NCI-H1694 (cell line): ENCODE measurements around the gene MAPK14.

ENCODE experiments used
- DNase-seq: peaks from one replicate; lab custom pipeline; 2025; lab: John Stamatoyannopoulos, UW

The MAPK14 gene

GRCh38 chr6:36038120-36038876, 10.7 kb downstream of the MAPK14 start:
- DNase-seq: no peak

GRCh38 chr6:36039112-36039511, 11.5 kb downstream of the MAPK14 start:
- no peak for DNase-seq

DNA sequence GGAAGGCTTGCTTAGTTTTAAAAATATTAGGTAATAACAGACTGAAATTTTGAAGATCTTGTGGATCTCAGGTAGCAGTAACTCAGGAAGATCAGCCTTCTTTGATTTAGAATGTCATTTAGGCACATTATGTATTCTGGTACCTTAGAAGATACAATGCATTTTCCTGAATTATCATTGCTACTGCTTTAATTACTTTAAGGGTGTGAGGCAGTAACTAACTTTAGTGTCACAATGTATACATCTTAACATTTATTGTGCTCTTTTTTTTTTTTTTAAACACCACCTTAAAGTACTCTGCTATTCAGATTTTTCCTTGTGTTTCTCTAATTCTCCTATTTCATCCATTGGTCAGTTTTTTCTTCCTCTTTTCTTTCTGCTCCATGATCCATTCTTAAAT, 13.3 kb downstream of the MAPK14 start:
- DNase-seq: no peak

- DNase-seq: no peak
Observed at GRCh38 chr6:36042618-36043260, 15.1 kb downstream of the MAPK14 start.

DNA sequence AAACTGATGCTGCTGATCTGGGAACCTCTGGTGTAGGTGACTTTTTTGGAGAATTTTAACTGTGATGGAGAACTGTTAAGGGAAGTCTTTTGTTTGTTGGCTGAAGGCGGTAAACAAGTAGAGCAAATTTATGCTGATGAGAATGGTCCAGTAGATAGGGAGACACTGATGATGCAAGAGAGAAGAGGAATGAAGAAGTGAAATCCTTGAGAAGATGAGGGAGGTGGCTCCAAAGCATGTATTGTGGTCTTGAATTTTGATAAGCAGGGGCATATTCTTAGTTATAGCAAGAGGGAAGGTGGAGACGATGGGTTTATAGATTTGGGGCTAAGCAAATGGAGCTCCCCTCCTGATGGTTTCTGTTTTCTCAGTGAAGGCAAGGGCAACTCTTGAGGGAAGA, 22.0 kb downstream of the MAPK14 start:
- DNase-seq: no peak

GRCh38 chr6:36050305-36050704, 22.7 kb downstream of the MAPK14 start:
- no peak for DNase-seq

DNA sequence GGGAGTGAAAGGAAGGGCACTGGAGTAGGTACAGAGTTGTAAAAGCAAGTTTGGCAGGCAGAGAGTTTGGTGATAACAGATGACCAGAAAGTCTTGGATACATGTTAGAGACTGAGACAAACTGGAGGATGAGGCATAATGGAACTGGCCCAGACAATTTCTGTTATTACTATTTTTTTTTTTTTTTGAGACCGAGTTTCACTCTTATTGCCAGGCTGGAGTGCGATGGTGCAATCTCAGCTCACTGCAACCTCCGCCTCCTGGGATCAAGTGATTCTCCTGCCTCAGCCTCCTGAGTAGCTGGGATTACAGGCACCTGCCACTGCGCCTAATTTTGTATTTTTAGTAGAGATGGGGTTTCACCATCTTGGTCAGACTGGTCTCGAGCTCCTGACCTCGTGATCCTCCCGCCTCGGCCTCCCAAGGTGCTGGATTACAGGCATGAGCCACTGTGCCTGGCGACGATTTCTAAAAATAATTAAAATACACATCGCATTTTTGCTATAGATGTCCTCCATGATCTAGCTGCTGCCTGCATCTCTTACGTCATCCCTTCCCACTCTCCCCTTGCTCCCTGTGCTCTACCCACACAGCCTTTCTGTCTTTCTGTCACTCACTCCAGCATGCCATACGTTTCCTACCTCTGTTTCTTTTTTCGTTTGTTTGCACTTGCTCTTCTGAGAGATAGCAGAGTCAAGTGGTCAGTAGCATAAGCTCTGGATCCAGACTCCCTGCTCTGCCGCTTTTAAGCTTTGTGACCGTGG, 23.5 kb downstream of the MAPK14 start:
- DNase-seq: no peak

- DNase-seq: no peak
Observed at GRCh38 chr6:36052097-36052496, 24.5 kb downstream of the MAPK14 start.

GRCh38 chr6:36053878-36054277, 26.3 kb downstream of the MAPK14 start:
- DNase-seq: no peak

DNA sequence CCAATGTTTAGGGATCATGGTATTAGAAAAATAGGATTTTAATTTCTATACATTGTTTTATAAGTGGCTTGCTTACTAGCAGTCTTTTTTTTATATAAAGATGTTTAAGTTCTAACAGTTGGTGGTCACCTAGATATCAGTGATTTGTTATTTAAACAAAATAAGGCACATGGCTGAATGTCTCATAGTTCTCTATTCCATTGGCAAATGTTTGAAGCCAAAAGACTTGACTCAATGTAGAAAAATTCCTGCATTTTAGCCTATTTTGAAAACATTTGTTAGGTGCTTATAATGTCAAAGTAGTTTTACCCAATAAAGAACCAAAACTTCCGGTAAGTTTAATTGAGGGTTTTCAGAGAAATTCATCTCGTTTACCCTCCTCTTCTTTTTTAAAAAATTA, 26.8 kb downstream of the MAPK14 start:
- no peak for DNase-seq

GRCh38 chr6:36054956-36055355, 27.3 kb downstream of the MAPK14 start:
- DNase-seq: no peak

DNA sequence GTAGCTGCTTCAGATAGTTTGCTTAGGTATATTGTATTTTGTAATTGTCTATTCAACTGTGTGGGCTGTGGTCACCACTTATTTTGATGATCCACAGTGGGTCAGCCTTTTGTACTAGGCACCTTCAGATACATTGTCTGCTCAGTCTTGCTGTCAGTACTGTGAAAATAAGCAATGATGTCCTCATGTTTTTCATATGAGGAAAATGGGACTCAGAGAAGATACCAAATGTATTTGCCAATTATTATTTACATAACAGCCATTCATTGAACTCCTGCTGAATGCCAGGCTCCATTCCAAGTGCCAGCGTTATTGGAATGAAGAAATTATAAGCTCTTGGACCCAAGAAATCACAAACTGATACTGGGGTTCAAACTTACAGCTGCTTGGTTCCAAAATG, 28.6 kb downstream of the MAPK14 start:
- DNase-seq: no peak

DNA sequence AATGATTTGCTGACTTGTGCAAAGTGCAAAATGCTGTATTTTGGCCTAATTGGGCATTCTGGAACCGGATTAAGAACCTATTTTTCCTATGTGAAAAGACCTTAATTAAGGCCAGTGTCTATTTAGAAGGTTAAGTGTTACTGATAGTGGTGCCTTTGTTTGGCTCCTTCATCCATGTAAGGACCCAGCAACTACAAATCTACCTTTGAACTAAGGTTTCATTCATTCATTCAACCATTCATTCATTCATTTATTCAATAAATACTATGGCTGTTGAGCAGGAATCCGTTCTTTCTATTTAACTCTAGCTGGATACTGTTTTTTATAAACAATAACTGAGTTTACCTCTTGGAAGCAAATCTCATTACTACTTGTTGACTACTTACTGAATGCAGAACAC, 33.6 kb downstream of the MAPK14 start:
- DNase-seq: no peak

DNA sequence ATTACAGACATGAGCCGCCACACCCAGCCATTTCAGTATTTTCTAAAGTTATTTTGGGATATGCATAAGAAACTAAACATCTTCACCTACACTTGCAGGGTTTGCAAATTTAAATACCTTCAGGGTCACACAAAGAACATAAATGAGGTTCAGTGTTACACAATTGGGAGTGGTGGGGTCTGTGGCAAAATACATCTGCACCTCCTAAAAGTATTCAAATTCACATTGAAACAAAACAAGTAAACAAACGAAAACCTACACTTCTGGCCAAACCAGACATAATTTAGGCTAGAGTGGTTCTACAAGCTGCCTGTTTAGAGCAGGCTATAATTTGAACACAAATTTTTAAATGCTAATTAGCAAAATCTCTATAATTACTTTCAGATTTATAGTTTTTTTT, 34.6 kb downstream of the MAPK14 start:
- DNase-seq: no peak

DNA sequence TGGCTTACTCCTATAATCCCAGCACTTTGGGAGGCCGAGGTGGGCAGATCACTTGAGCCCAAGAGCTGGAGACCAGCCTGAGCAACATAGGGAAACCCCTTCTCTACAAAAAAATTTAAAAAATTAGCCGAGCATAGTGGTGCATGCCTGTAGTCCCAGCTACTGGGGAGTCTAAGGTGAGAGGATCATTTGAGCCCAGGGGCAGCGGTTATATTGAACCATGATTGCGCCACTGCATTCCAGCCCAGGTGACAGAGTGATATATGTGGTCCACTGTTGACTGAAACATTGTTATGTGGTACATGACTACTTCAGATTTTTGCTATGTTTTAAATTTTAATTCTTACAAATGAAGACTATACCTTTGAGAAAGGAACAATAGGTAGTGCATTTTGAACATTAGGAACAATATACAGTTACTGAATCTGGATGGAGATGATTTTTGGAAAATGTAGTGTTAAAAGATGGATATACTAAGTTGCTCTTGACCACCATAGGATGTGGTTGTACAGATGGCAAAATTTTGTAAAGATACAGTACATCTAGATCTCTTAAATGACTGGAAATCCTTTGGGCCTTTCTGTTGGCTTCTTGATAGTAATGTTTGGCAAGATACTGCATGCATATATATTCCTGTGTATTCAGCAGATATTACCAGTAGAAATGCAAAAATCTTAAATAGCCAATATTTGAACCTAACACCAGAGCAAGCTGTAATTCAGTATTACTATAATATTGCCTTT, 35.9 kb downstream of the MAPK14 start:
- no peak for DNase-seq

- DNase-seq: no peak
Observed at GRCh38 chr6:36064770-36065396, 37.3 kb downstream of the MAPK14 start.

DNA sequence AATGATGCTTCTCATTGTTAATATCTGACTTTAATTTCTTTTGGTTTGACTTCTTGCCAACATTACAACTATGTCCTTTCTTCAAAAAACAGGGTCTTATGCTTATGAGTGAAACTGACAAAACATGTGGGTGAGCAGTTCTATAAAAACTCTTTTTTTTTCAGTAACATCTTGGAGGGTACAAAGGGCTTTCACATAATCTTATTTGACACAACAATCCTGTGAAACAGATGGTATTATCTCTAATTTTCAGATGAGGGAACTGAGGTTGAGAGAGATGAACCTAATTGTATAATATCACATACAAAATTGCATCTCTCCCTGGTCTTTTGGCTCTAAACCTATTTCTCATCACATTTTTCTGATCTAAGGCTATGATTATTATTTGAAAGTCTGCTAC, 38.3 kb downstream of the MAPK14 start:
- DNase-seq: no peak

GRCh38 chr6:36066817-36067216, 39.2 kb downstream of the MAPK14 start:
- no peak for DNase-seq

- no peak for DNase-seq
Observed at GRCh38 chr6:36067374-36068011, 39.9 kb downstream of the MAPK14 start.

DNA sequence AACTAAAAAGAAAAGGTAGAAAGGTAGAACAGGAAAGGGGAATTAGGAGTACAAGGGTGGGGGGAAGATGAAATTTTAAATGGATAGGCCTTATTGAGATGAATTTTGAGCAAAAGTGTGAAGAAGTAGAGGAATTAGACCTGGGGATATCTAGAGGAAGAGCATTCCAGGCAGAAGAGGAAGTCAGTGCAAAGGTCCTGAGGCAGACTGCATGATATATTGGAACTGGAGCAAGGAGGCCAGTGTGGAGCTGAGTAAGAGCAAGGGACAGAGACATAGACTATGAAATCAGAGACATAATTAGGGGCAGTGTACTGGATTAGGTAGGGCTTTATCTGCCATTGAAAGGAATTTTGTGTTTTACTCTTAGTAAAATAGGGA, 40.4 kb downstream of the MAPK14 start:
- no peak for DNase-seq

- DNase-seq: no peak
Observed at GRCh38 chr6:36068586-36068985, 41.0 kb downstream of the MAPK14 start.

DNA sequence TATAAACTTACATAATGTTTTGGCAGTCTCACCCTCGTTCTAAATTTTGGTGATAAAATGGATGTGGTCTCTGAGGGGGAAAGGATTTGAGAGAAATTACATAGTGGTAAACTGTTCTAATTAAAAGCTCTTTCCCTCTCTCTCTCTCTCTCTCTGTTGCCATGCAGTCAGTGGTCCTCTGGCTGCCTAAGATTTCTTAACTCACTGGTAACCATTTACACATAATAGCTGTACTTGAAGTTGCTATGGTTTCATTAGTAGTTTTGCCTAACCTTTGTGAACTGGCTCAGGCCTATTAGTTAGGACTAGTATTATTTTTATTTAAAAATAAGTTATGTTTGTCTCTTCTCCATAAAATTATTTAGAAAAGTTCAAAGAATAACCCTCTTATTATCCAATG, 42.0 kb downstream of the MAPK14 start:
- DNase-seq: no peak
